KOPT-K1 (cell line): ENCODE data around the gene AXL.
"Not testable (repeated sequence)": the region's sequence is repeated elsewhere in the genome, so short reads cannot be mapped to it uniquely, and the experiment has no call there.

ENCODE experiments used
- H3K27ac ChIP-seq: fragments of 200-600 bp; sonication (generic); 2 replicates; pipeline ENCODE4 v1.5.1; 2016; ENCODE audit warnings: antibody characterized with exemption, mild to moderate bottlenecking, low read depth, low read length; ENCODE audit not compliant: poor library complexity, severe bottlenecking
- H3K36me3 ChIP-seq: fragments of 200-600 bp; sonication (generic); 2 replicates; pipeline ENCODE4 v1.5.1; 2017; ENCODE audit warnings: antibody characterized with exemption, mild to moderate bottlenecking, low read length, moderate library complexity; ENCODE audit not compliant: insufficient read depth
- H3K9me3 ChIP-seq: fragments of 200-600 bp; sonication (generic); 2 replicates; pipeline ENCODE4 v1.5.1; 2017; ENCODE audit warnings: antibody characterized with exemption, low read length, mild to moderate bottlenecking; ENCODE audit not compliant: insufficient read depth, poor library complexity, severe bottlenecking

Gene AXL

DNA sequence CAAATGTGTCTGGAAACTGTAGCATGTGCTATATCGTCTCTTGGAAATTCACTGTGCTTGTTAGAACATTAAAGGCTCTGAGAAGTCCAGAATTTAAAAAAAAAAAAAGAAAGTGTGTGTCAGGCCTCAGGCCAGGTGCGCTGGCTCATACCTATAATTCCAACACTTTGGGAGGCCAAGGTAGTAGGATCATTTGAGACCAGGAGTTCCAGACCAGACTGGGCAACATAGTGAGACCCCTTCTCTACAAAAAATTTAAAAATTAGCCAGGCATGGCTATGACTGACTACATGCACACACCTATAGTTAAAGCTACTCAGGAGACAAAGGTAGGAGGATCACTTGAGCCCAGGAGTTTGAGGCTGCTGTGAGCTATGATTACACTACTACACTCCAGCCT lies 50.0 kb downstream of the AXL start:
- Histone ChIP-seq H3K36me3 (peaks cover 78% of the 10 kb centered on the region), H3K9me3 (no peaks in the 10 kb centered on the region), H3K27ac (no peak overlapping the region)

DNA sequence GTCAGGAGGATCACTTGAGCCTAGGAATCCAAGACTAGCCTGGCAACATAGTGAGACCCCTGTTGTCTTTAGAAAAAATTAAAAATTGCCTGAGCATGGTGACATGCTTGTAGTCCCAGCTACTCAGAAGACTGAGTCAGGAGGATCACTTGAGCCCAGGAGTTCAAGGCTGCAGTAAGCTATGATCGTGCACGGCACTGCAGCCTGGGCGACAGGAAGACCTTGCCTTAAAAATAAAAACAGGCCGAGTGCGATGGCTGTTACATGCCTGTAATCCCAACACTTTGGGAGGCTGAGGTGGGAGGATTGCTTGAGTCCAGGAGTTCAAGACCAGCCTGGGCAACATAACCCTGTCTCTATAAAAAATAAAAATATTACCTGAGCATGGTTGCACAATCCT lies 50.5 kb downstream of the AXL start:
- H3K27ac ChIP-seq: no peak overlapping the region
- H3K36me3 ChIP-seq: peaks cover 83% of the 10 kb centered on the region
- H3K9me3 ChIP-seq: no peaks in the 10 kb centered on the region

DNA sequence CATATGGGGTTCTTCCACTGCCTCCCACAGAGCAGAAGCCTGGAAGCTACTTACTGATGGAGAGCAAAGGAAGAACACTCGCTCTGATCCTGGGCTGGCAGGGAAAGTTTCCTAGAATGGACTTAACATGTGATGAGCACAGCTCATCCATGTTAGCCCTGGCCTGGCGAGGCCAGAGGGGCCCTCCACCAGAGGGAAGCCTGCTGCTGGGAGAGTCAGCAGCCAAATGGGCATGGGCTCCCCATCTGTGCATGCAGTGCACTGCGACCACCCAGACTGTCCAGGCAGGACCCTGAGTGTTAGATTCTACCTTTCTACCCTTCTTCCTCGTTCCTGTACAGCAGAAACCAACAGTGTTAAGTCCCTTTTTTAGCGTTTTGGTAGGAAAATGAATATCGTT lies 54.1 kb downstream of the AXL start:
- H3K36me3 ChIP-seq: peaks cover 100% of the 10 kb centered on the region

DNA sequence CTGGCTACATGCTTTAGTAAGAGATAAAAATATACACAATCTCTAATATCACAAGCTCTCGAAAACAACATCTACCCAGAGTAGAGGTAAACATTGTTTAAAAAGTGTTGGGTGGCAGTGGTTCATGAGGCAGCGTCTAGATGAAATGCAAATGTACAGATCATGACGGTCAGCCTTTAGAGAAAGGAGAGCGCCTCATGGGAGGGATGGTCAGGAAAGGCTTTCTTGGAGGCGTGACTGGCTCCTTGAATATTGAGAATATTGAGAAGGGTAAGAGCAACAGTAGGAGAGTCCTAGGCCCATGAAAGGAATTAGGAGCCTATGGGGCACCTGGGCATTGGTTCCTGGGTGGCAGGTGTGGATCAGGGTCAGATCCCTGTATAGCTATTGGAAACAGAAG lies 55.8 kb downstream of the AXL start:
- H3K36me3 ChIP-seq: peaks cover 100% of the 10 kb centered on the region
- no peak overlapping the region for H3K27ac ChIP-seq
- no peaks in the 10 kb centered on the region for H3K9me3 ChIP-seq

More for the DNA sequence above, 54.1 kb downstream of the AXL start:
- no peak overlapping the region for H3K27ac ChIP-seq
- H3K9me3 ChIP-seq: no peaks in the 10 kb centered on the region

DNA sequence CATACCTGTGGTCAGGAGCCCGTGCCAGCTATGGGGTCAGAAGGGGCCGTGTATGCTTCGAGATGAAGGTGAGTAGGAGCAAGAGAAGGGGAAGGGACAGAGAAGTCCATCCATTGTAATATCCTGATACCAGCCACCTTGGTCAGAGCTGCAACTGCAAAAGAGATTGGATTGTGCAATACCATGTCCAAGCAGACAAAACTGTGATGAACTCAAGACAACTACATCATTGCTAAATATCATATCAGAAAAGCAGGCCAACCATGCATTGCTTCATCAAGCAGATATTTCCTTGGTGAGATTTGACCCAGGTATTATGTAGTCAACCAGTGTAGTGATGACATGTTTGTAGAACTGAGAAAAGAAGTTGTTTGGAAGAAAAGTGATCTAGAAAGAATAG lies 57.2 kb downstream of the AXL start:
- no peak overlapping the region for H3K27ac ChIP-seq
- H3K36me3 ChIP-seq: peaks cover 100% of the 10 kb centered on the region
- H3K9me3 ChIP-seq: no peaks in the 10 kb centered on the region

DNA sequence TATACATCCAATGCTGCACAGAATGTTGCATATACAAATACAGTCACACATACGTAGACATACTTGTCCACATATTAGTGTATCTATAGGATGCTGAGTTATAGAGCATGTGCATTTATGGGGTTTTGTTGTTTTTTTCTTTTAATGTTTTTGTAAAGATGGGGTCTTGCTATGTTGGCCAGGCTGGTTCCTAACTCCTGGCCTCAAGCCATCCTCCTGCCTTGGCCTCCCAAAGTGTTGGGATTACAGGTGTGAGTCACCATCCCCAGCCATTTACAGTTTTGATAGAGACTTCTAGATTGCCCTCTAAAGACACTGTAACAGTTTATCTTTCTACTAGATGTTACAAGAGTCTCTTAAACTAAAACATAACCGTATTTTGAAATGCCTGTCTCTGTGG lies 59.5 kb downstream of the AXL start:
- H3K36me3 ChIP-seq: peaks cover 100% of the 10 kb centered on the region
- H3K27ac ChIP-seq: no peak overlapping the region
- no peaks in the 10 kb centered on the region for H3K9me3 ChIP-seq

DNA sequence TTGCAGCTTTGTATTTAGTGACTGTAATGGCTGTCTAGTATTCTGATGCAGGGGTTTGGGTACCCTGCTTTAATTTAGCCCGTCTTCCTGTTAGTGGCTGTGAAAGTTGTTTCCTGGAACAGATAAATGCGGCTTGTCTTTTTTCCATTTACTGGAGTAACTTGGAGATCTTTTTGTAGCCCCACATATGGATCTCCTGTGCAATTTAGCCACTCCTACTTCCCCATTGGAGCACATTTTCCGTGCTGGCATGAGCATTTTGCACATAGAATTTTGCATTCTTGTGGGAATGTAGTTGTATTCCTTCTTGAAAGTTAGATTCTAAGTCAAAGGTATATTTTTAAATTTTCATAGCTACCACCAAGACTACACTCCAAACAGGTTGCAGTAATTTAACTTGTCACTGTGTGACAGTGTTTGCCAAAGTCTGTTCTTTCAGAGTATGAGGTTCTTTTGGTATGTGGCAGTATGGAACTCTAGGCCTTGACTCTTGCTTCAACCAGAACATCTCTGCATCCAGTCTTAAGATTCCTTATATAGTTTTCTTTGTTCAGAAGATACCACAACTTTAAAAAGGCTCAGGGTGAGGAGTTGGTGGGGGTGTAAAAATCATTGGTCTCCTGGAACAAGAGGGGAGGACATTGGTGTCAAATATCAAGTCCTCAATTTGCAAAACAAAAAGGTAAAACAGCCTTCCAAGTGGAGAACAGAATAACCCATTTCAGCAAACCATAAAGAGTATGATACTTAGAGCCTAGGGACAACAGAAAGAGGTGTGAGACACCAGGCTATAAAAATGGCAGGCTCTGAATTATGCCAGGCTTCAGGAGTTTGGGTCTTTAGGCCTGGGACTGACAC lies 69.9 kb downstream of the AXL start:
- peaks cover 100% of the 10 kb centered on the region for H3K36me3 ChIP-seq
- no peak overlapping the region for H3K27ac ChIP-seq
- H3K9me3 ChIP-seq: no peaks in the 10 kb centered on the region

DNA sequence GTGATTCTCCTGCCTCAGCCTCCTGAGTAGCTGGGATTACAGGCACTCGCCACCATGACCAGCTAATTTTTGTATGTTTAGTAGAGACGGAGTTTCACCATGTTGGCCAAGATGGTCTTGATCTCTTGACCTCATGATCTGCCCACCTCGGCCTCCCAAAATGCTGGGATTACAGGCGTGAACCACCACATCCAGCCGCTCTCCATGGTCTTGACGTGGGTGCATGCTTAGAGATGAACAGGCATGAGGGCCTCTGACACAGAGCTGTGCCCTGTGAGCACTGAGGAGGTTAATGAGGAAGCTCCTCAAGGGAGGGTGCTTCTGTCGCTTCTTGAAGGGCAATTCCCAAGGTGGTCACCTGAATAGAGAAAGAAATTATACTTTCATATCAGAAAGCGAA lies 70.8 kb downstream of the AXL start:
- H3K9me3 ChIP-seq, H3K27ac ChIP-seq: not testable (repeated sequence)
- H3K36me3 ChIP-seq: peaks cover 100% of the 10 kb centered on the region

DNA sequence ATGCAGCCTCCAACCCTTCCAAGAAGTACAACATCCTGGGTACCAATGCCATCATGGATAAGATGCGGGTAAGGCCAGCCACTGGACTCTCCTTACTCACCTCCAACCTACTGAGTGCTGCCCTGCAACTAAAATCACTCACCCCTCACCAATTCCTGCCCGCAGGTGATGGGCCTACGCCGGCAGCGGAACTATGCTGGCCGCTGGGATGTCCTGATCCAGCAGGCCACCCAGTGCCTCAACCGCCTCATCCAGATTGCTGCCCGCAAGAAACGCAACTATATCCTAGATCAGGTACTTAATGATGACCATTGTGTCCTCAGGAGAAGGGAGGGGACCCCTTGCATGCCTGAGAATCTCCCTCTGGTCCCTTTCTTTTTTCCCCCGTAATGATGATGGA lies 75.4 kb downstream of the AXL start:
- H3K27ac ChIP-seq: no peak overlapping the region
- H3K9me3 ChIP-seq: no peaks in the 10 kb centered on the region
- peaks cover 100% of the 10 kb centered on the region for H3K36me3 ChIP-seq

DNA sequence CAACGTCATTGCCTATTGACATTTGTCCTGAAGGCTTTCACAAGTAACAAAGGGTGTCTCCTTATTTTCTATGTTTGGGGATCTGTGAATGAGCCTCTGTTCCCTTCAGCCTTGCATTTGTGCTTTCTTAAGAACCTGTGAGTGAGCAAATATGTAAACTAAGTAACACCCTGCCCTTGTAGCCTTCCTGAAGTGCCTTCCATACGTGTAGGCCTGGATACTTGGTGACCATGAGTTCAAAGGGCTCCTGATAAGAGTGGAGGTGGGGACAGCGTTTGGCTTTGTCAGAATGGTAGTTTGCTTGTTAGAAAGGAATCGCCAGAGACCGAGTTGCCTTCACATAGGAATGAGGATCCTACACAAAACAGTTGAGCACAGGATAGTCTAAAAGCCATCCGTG lies 76.5 kb downstream of the AXL start:
- Histone ChIP-seq H3K27ac (no peak overlapping the region), H3K36me3 (peaks cover 100% of the 10 kb centered on the region)

DNA sequence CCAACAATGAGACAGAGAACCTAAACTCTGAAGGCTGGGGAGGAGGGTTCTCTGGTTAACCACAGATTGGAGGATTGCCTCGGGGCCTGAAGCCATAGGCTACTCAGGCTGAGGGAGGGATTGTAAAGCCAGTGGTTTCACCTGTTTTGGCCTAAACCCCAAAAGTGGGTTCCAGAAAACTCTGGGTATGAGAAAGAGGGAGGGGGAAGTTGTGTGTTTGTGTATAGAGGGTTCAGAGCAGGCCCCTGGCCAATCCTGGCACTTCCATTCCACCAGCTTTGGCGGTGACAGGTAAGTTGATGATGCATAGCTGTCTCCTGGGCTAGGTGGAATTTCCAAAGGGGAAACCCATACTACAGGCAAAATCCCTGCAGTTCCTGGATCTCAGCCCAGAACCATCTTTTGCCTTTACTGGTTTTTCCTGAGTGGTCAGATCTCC lies 77.4 kb downstream of the AXL start:
- Histone ChIP-seq H3K9me3 (no peaks in the 10 kb centered on the region), H3K27ac (no peak overlapping the region), H3K36me3 (peaks cover 100% of the 10 kb centered on the region)

More for the DNA sequence above, 76.5 kb downstream of the AXL start:
- H3K9me3 ChIP-seq: no peaks in the 10 kb centered on the region

DNA sequence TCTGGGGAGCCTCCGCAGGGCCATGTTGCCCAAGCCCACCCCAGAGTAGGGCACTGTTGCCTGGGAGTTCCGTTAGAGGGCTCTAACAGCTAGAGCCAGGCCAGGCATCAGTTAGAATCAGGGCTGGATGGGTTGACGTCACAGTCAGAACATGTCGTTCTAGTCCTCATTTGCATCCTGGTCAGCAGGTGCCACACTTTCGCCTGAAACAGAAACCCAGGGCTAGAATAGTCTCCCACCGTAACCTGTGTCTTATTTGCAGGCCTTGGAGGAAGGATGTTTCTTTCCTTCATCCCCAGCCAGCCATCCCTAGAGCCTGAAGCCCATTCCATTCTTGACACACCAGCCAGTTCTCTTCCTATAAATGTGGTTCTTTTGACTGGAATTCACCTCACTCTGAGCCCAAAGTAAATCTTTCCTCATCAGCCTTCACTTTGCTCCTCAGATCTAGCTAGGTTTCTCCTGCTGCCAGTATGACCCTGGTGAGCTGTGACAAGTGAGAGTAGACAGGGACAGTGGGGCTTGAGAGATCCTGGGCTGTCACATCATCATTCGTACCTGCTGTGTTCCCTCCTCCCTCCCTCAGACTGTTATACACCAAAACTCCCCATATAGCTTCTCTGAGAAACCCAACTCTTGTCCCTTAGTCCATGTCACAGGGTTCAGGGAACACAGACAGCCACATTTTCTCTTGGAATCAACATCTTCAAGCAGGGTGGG lies 78.8 kb downstream of the AXL start:
- peaks cover 97% of the 10 kb centered on the region for H3K36me3 ChIP-seq
- H3K9me3 ChIP-seq: no peaks in the 10 kb centered on the region
- no peak overlapping the region for H3K27ac ChIP-seq

DNA sequence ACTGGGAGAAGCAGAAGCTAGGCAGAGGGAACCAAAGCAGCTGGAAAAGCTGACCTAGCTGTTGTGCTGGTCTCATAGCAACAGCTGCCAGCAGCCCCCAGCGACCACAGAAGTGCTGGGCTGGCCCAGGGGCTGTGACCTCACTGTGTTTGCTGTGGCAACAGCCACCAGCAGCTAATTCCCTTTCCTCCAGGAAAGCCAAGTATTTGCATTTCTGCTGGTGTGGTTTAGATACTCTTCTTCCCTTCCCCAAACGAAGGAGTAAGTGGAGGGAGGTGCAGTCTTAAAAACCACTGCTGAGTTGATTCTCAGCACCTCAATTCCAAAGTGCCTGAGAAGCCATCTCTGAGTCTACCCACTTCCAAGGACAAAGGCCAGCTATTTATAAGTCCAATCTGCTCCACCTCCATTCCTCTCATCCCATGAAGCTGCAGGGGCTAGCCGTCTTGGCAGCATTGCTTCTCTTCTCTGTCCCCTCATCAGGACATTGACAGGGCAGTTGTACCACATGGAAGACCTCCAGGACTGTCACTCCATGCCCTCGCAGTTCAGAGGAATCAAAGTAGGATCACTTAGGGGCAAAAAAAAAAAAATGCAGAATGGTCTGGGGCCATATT lies 79.4 kb downstream of the AXL start:
- H3K27ac ChIP-seq: no peak overlapping the region
- H3K36me3 ChIP-seq: peaks cover 97% of the 10 kb centered on the region
- H3K9me3 ChIP-seq: no peaks in the 10 kb centered on the region

DNA sequence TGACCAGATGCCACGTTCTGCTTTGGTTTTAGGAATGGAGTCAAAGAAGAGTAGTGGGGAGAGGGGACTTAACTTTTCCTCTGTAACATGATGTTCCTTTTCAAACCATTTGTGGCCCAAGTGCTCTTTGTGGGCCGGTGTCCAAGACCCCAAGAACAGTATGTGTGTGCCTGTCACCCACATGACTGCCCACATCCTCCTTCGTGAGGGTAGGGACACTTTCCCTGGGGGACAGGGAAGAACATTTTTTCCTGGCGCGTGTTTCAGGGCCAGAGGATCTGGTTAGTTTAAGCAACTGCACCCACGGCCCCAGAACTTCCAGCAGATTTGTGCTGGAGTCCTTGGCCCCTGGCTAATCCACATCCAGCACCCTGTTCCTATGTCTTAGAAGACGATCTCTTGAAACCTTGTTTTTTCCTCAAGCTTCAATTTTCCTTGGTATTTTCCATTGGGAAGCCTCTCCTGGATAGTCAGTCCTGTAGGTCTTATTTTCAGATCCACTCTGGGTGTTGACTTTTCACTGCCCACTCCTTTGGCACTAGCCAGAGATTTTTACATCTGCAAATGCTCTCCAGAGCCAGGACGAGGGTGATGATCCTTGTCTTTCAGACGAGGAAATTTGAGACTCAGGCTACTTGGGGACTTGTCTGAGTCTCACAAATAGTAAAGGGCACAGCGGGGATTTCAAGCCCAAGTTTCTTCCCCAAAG lies 80.2 kb downstream of the AXL start:
- Histone ChIP-seq H3K9me3 (no peaks in the 10 kb centered on the region), H3K27ac (no peak overlapping the region), H3K36me3 (peaks cover 97% of the 10 kb centered on the region)

DNA sequence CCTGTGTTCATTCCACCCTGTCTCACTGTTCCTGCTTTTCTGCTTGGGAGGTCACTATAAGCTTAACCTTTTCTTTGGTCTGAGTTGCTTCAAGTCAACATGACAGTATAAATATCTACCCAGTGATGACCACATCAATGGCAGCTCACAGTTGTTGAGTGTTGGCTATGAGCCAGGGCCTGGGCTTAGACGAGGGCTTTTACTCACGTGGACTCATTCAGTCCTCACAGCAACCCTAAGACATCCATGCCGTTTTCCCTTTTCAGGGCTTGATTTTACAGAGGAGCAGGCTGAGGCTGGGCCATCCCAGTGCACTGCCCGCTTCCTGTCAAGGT lies 80.7 kb downstream of the AXL start:
- H3K27ac ChIP-seq: peak overlapping the region; percentile 8
- peaks cover 97% of the 10 kb centered on the region for H3K36me3 ChIP-seq
- H3K9me3 ChIP-seq: no peaks in the 10 kb centered on the region
